ENCODE results near the gene CELF4.

The CELF4 gene

GRCh38 chr18:37458697-37459096 lies 106.9 kb downstream of the CELF4 start:
- DNase-seq = no peak

- no peak for DNase-seq
Observed at GRCh38 chr18:37457753-37458152, 107.8 kb downstream of the CELF4 start.

GRCh38 chr18:37457341-37457740 lies 108.3 kb downstream of the CELF4 start:
- no peak for DNase-seq

- DNase-seq = no peak
Observed at GRCh38 chr18:37456873-37457272, 108.7 kb downstream of the CELF4 start.

DNA sequence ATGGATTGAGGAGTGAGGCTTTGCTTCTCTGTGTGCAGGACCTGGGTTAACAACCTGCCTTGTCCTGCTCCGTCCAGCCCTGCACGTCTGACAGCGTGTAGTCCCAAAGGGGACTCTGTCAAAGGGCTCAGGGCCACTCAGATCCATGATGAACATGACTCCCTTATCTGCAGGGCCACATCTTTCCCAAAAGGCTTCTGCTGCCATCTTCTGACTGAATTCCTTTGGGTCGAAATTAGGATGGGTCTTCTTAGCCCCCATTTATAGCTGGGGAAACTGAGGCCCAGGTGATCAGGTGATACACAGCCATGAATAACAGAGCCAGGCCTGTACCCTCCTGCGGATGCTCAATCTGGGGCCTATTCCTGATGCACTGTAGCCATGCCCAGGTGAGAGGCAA lies 109.2 kb downstream of the CELF4 start:
- DNase-seq = no peak

DNA sequence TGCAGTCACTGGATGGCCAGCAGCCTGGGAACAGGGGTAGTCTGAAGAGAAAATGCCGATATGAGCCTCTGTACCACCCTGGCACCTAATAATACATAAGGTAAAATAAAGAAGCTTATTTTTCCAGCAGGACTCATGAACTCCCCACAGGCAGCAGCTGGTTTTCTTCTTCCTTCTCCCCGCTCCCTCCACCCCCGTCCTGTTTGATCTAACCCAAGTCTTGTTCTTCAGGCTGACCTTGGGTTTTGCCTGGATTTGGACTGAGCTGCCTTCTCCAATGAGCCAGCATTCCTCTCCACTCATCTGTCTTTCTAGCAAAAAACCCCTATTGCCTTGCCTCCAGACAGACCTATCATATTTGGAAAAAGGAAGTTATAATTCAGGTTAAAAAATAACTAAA lies 111.8 kb downstream of the CELF4 start:
- DNase-seq = no peak

- no peak for DNase-seq
Observed at GRCh38 chr18:37452682-37453385, 112.8 kb downstream of the CELF4 start.

DNA sequence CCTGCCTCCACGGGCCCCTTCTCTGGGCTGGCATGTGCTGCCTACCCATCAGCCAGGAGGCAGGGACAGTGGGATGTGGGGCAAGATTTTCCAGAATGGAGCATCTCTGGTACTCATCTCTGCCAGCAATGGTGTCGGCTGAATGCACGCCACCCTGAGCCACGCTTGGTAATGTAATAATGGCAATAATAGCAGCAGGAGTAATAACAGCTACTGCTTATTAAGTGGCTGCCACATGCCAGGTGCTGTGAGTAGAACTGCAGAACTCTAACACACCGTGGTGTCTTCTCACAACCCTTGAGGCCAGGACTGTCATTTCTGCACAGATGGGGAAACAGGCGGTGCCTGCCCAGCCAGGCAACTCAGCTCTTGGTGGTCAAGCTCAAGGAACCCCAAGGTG lies 113.6 kb downstream of the CELF4 start:
- DNase-seq = no peak

DNA sequence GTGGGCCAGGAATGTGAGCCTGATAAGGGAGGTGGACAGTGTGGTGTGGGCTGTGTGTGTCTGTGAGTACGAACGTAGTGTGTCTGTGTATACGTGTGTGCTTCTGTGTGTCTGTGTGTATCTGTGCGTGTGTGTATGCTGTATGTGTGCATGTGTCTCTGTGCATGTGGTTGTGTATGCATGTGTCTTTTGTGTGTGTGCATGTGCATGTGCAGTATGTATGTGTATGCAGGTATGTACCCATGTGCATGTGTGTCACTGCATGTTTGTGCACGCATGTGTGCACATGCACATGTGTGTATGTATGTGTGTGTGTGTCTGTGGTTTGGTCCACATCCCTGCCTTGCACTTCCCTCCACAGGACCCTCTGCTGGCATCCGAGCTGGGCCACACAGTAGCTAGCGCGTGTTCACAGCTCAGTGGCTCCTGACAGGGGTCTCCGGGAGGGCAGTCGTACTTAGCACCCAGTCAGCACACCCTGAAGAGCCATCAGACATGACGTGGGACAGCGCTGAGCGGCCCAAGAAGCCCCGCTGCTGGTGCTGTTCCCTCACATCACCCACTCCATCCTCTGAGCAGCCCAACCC lies 114.3 kb downstream of the CELF4 start:
- no peak for DNase-seq

DNA sequence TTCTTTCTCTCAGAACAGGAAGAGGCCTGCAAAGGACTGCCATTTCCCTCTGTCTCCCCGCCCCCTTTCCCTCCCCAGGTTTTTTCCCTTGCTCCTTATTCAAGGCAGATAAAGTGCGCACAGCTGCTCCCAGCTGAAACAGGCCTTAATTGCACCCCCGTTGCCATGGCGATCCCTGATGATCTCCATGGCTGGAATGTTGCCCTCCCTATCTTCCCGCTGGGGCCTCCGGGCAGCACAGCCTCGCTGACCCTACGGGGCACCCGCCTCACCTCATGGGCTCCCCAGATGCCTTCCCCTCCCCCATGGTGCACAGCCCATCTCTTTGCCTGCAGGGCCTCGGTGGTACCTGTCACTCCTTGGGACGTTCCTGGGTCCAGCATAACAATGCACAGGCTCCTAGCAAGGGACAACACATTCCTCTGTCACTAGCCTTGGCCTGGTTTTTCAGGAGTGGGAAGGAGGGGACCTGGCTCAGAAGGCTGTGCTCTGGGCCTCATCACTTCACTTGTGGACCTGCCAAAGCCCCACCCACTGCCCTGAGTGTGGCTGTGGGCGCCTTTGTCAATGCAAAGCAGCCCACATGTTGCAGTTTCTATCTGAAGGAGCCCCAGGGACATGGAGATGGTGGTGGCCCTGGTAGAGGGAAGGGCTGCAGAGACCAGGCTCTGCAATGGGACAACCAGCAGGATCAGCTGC lies 115.0 kb downstream of the CELF4 start:
- DNase-seq = no peak

DNA sequence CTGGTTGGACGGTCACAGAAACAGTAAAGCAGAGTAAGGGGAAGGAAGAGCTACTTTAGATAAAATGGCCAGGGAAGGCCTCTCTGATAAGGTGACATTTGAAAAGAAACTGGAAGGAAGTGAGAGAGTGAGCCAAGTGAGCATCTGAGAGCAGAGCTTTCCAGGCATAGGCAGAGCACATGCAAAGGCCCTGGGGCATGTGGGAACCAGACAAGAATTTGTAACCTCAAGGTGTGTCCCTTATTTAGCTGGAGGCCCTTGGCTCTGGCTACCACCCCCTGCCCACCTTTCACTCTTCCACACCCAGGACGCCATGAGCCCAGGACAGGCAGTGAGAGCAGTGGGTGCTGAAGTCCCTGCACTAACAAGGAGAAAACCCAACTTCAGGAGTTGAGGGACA lies 116.0 kb downstream of the CELF4 start:
- no peak for DNase-seq

DNA sequence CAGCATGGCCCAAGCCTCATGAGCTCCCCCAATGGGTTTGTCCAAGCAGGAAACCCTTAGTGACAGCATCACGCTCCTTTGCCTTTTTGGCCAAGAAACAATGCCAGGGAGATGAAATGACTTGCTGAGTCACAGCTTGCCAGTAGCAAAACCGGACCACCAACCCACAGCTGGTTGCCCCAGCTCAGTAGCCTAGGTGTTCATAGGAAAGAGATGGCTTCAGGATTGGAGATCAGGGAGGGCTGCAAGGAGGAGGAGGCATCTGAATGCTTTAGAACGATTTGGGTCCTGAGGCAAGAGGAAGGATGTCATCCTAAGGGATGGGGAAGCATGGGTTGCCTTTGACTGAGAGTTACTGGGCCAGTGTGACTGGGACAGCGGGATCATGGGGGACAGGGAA lies 116.7 kb downstream of the CELF4 start:
- no peak for DNase-seq

DNA sequence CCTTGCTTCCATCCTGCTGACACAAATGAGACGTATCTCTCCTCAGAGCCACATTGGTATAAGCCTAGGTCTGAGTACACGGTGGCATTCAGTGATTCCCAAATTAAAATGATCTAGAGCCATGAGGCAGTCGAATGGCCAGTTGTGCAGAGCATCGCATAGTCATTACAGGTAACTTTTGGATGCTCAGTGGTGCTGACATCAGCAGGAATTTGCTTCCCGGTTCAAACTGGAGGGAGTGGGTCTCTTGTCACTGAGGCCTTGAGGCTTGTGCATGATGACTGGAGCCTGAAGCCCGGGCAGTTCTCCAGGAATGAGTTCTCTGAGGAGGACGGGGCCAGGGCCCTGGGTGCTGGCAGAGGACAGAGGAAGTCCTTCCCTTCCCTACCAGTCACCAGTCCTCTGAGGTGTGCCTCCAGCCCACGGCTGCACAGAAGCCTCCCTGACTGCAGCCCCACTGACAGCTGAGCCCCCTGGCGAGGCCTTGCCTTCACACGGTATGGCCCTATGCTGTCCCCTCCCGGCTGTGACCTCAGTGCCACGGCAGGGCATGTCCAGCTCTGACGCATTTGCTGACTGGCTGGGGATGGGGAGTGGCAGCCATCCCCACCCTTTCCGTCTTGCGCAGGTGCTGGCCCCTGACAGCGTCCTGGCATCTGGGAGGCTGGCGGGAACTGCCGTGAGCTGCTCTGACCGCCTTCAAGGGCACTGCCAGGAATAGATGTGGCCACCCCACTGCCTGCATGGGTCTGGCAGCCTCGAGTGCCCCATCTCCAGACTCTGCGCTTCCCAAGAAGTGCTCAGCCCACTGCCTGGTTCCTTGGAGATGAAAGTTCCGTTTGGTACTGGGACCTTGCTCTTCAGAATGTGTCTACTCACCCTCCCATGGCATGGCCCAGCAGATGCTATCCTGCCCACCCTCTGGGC lies 117.4 kb downstream of the CELF4 start:
- no peak for DNase-seq

GRCh38 chr18:37445836-37446235 lies 119.8 kb downstream of the CELF4 start:
- DNase-seq = no peak

DNA sequence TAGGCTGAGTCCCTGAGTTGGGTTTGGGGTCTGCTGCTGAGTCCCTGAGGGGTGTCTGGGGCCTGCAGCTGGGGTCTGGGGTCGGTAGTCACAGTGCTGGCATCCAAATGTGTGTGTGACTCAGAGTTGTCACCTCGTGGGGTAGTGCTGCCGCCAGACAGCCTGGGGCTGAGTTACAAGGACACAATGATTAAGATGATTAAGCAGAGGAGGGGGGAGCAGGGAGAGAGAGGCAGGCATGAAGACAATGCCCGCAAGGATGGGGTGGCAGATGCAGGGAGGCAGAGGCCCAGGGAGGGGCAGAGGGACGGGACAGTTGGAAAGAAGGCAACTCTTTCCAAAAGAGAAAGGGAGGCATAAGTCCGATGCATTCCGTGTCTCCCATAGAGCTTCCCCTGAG lies 120.2 kb downstream of the CELF4 start:
- no peak for DNase-seq

- DNase-seq = no peak
Observed at GRCh38 chr18:37443325-37444055, 122.1 kb downstream of the CELF4 start.

- DNase-seq = no peak
Observed at GRCh38 chr18:37442477-37442876, 123.1 kb downstream of the CELF4 start.

DNA sequence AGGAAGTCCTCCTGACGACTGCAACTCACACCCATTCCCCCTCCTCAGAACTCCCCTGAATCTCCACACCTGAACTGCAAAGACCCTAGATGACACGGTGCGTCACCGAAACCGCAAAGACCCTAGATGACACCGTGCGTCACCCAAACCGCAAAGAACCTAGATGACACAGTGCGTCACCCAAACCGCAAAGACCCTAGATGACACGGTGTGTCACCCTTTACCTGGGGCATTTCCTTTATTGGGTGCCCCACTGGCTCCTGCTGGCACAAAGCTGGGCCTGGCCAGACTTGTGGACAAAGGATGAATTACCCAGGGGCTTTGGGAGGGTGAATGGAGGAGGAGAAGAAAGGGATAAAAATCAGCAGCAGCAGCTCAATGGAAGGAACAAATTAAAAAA lies 123.8 kb downstream of the CELF4 start:
- no peak for DNase-seq

GRCh38 chr18:37440206-37440605 lies 125.4 kb downstream of the CELF4 start:
- no peak for DNase-seq

DNA sequence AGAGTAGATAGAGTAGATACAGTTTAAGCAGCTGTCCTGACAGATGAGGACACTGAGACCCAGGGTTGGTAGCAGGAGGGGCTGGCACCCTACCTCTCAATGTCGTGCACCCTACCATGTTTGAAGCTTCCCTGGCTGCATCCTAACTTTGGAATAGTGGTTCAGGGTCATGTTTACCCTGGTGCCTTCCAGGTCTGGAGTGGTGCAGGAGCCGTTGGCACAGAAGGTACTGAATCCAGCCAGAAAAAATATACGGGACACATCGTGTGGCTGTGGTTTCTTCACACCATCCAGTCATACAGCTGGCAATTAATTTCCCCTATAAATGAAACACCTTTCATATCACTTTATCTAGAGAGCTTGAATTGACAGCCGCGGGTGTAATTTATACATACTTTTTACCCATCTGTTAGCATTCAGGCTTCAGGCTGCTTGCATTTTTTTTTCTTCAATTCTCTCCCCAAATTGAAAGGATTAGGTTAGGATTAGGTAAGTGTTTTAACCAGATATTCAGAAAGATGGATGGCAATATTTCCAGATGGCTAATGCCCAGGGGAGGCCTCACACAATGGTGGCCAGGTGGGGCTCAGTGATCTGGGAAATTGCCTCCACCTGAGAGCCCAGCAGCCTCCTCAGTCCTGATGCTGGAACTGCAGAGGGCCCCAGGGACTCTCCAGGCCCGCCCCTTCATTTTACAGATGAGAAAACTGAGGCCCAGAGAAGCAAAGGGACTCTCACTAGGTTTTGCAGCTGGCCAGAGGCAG lies 127.0 kb downstream of the CELF4 start:
- DNase-seq = no peak

DNA sequence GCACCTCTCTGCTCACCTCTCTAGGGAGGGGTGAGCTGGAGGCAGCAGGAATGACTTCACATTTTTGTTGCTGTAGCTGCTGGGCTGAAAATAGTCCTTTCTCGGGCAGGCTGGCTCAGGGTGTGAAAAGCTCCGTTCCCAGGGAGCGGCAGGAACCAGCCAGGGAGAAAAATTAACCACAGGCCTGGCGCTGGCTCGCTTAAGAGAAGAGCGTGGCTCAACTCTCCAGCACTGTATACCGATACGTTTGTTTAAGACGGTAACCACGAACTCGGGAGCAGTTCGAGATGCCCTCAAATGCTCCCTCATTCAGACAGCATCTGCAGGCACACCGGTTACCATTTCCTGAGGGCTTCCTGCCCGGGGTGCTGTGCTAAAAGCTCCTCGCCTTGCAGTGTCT lies 129.6 kb downstream of the CELF4 start:
- peak; percentile 15 for DNase-seq
